Neural cell (in vitro differentiated cells): ENCODE data around the gene PTPRN2. TPM values are rescaled to one million over a fixed set of nuclear protein-coding genes. Genes with fewer than 3 reads are reported as not detected.
"Not testable (repeated sequence)": the region's sequence is repeated elsewhere in the genome, so short reads cannot be mapped to it uniquely, and the experiment has no call there.

Source experiments
- H2AFZ ChIP-seq: fragments of 200-600, 300-800 bp; sonication (generic), shearing (Covaris generic); 2 replicates; pipeline ENCODE4 v1.6.0; 2014; ENCODE audit warnings: low read depth, mild to moderate bottlenecking, antibody characterized with exemption, low read length, moderate library complexity
- H3F3A ChIP-seq: fragments of 200-600 bp; shearing (Covaris generic); 2 replicates; pipeline ENCODE4 v1.6.1; 2016; ENCODE audit warnings: mild to moderate bottlenecking, moderate library complexity, mixed read lengths, antibody characterized with exemption, low read length; ENCODE audit not compliant: insufficient read depth, poor library complexity, severe bottlenecking
- H3K27ac ChIP-seq: fragments of 200-600, 300-800 bp; sonication (generic), shearing (Covaris generic); 2 replicates; pipeline ENCODE4 v1.5.1; 2014; ENCODE audit warnings: mild to moderate bottlenecking, low read length, moderate library complexity
- H3K27me3 ChIP-seq: fragments of 300-800, 200-600 bp; sonication (generic), shearing (Covaris generic); 2 replicates; pipeline ENCODE4 v1.6.0; 2014; ENCODE audit warnings: mild to moderate bottlenecking, low read depth, low read length, moderate library complexity; ENCODE audit not compliant: insufficient read depth
- H3K36me3 ChIP-seq: fragments of 300-800, 200-600 bp; sonication (generic), shearing (Covaris generic); 2 replicates; pipeline ENCODE4 v1.5.1; 2014; ENCODE audit warnings: mild to moderate bottlenecking, antibody characterized with exemption, low read length, moderate library complexity; ENCODE audit not compliant: insufficient read depth
- H3K4me2 ChIP-seq: fragments of 300-800, 200-600 bp; sonication (generic), shearing (Covaris generic); 2 replicates; pipeline ENCODE4 v1.6.0; 2014; ENCODE audit warnings: mild to moderate bottlenecking, low read length
- H3K4me3 ChIP-seq: fragments of 300-800, 200-600 bp; sonication (generic), shearing (Covaris generic); 2 replicates; pipeline ENCODE4 v1.5.1; 2014; ENCODE audit warnings: mild to moderate bottlenecking, low read length, moderate library complexity
- H3K79me2 ChIP-seq: fragments of 200-600 bp; shearing (Covaris generic); replicated peaks from 2 replicates; pipeline ENCODE4 v1.6.0; 2014; ENCODE audit warnings: mild to moderate bottlenecking, low read length, moderate library complexity; ENCODE audit not compliant: insufficient read depth
- H3K9ac ChIP-seq: fragments of 300-800, 200-600 bp; sonication (generic), shearing (Covaris generic); 2 replicates; pipeline ENCODE4 v1.6.1; 2016; ENCODE audit warnings: mild to moderate bottlenecking, low read length, mixed read lengths
- H3K9me2 ChIP-seq: fragments of 200-600 bp; shearing (Covaris generic); 2 replicates; pipeline ENCODE4 v1.6.1; 2016; ENCODE audit warnings: mild to moderate bottlenecking, low read length, mixed read lengths; ENCODE audit not compliant: insufficient read depth
- H3K9me3 ChIP-seq: fragments of 200-600, 300-800 bp; sonication (generic), shearing (Covaris generic); 2 replicates; pipeline ENCODE4 v1.6.1; 2016; ENCODE audit warnings: mild to moderate bottlenecking, mixed run types, low read length, moderate library complexity, mixed read lengths
- H4K20me1 ChIP-seq: fragments of 200-600 bp; shearing (Covaris generic); 2 replicates; pipeline ENCODE4 v1.6.1; 2016; ENCODE audit warnings: mild to moderate bottlenecking, mixed run types; ENCODE audit not compliant: insufficient read depth
- CTCF ChIP-seq: fragments of 450-650 bp; IDR thresholded peaks from 2 replicates; pipeline ENCODE4 v1.5.1; 2014; ENCODE audit warnings: antibody characterized with exemption, mild to moderate bottlenecking, moderate library complexity; ENCODE audit not compliant: poor library complexity, severe bottlenecking
- EP300 ChIP-seq: fragments of 450-650 bp; conservative IDR thresholded peaks from 2 replicates; pipeline ENCODE4 v1.6.1; 2014; ENCODE audit warnings: antibody characterized with exemption, mild to moderate bottlenecking, moderate library complexity; ENCODE audit not compliant: poor library complexity, severe bottlenecking
- EZH2 ChIP-seq: fragments of 200-600, 300-800 bp; shearing (Covaris generic), sonication (generic); IDR thresholded peaks from 2 replicates; pipeline ENCODE4 v1.6.1; 2014; ENCODE audit warnings: antibody characterized with exemption, low read length, borderline replicate concordance, mild to moderate bottlenecking; ENCODE audit not compliant: insufficient read depth, poor library complexity, severe bottlenecking
- MXI1 ChIP-seq: fragments of 450-650 bp; conservative IDR thresholded peaks from 2 replicates; pipeline ENCODE4 v1.6.1; 2014; ENCODE audit warnings: antibody characterized with exemption, mild to moderate bottlenecking; ENCODE audit not compliant: poor library complexity, severe bottlenecking
- POLR2AphosphoS5 ChIP-seq: IDR thresholded peaks from 2 replicates; pipeline ENCODE4 v1.6.1; 2012
- RAD21 ChIP-seq: fragments of 450-650 bp; conservative IDR thresholded peaks from 2 replicates; pipeline ENCODE4 v1.6.1; 2014; ENCODE audit warnings: antibody characterized with exemption, mild to moderate bottlenecking, moderate library complexity
- SMC3 ChIP-seq: fragments of 450-650 bp; conservative IDR thresholded peaks from 2 replicates; pipeline ENCODE4 v1.6.1; 2014; ENCODE audit warnings: antibody characterized with exemption, mild to moderate bottlenecking, moderate library complexity; ENCODE audit not compliant: poor library complexity
- TAF1 ChIP-seq: IDR thresholded peaks from 2 replicates; pipeline ENCODE4 v1.6.1; 2012; ENCODE audit warnings: low read depth
- polyA plus RNA-seq: library from polyadenylated mRNA; depleted of rRNA; stranded (reverse); fragments of >200 nt; gene quantifications from 2 replicates; pipeline ENCODE4 v1.2.3, GENCODE V29; 2014
- TF ChIP-seq, protein P1 (sequence below): IDR thresholded peaks from 2 replicates; pipeline ENCODE4 v1.6.1; 2012; ENCODE audit warnings: borderline replicate concordance

Gene PTPRN2
- polyA plus RNA-seq, 1 donor from 2014 or later = 31.0 TPM

GRCh38 chr7:157702311-157703023 is 885.2 kb downstream of the PTPRN2 start:
- TF ChIP-seq RAD21 (no peak), POLR2AphosphoS5 (no peak), CTCF (no peak), EZH2 (no peak), MXI1 (no peak), SMC3 (no peak), EP300 (no peak), TAF1 (no peak)
- TF ChIP-seq, protein P1, sequence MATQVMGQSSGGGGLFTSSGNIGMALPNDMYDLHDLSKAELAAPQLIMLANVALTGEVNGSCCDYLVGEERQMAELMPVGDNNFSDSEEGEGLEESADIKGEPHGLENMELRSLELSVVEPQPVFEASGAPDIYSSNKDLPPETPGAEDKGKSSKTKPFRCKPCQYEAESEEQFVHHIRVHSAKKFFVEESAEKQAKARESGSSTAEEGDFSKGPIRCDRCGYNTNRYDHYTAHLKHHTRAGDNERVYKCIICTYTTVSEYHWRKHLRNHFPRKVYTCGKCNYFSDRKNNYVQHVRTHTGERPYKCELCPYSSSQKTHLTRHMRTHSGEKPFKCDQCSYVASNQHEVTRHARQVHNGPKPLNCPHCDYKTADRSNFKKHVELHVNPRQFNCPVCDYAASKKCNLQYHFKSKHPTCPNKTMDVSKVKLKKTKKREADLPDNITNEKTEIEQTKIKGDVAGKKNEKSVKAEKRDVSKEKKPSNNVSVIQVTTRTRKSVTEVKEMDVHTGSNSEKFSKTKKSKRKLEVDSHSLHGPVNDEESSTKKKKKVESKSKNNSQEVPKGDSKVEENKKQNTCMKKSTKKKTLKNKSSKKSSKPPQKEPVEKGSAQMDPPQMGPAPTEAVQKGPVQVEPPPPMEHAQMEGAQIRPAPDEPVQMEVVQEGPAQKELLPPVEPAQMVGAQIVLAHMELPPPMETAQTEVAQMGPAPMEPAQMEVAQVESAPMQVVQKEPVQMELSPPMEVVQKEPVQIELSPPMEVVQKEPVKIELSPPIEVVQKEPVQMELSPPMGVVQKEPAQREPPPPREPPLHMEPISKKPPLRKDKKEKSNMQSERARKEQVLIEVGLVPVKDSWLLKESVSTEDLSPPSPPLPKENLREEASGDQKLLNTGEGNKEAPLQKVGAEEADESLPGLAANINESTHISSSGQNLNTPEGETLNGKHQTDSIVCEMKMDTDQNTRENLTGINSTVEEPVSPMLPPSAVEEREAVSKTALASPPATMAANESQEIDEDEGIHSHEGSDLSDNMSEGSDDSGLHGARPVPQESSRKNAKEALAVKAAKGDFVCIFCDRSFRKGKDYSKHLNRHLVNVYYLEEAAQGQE = no peak
- H3K9me3 ChIP-seq = no peaks in the 10 kb centered on the region

GRCh38 chr7:157701395-157702180 is 886.0 kb downstream of the PTPRN2 start:
- H3K9ac ChIP-seq, H3K27me3 ChIP-seq, H3F3A ChIP-seq, H3K27ac ChIP-seq, H3K4me2 ChIP-seq, H3K36me3 ChIP-seq, H4K20me1 ChIP-seq, H2AFZ ChIP-seq, H3K9me2 ChIP-seq, H3K4me3 ChIP-seq, H3K79me2 ChIP-seq, H3K9me3 ChIP-seq: not testable (repeated sequence)

More at GRCh38 chr7:157702311-157703023, 885.2 kb downstream of the PTPRN2 start:
- Histone ChIP-seq H3K9me2 (no peaks in the 10 kb centered on the region), H3K79me2 (no peaks in the 10 kb centered on the region), H3K9ac (no peak overlapping the region), H3K4me3 (no peak overlapping the region), H2AFZ (no peak overlapping the region), H3K27ac (no peak overlapping the region), H4K20me1 (no peaks in the 10 kb centered on the region), H3F3A (no peaks in the 10 kb centered on the region), H3K36me3 (no peaks in the 10 kb centered on the region), H3K27me3 (no peaks in the 10 kb centered on the region), H3K4me2 (no peak overlapping the region)
